HG02970 (cell line): Measurements from ENCODE around the gene LRRC43.

Source experiments
- ATAC-seq: cut with Tn5 transposase; IDR thresholded peaks from one replicate; pipeline ENCODE4 v1.9.1; 2021; ENCODE audit warnings: mild to moderate bottlenecking, moderate library complexity, moderate number of reproducible peaks; ENCODE audit not compliant: unreplicated experiment, low FRiP score

The LRRC43 gene

DNA sequence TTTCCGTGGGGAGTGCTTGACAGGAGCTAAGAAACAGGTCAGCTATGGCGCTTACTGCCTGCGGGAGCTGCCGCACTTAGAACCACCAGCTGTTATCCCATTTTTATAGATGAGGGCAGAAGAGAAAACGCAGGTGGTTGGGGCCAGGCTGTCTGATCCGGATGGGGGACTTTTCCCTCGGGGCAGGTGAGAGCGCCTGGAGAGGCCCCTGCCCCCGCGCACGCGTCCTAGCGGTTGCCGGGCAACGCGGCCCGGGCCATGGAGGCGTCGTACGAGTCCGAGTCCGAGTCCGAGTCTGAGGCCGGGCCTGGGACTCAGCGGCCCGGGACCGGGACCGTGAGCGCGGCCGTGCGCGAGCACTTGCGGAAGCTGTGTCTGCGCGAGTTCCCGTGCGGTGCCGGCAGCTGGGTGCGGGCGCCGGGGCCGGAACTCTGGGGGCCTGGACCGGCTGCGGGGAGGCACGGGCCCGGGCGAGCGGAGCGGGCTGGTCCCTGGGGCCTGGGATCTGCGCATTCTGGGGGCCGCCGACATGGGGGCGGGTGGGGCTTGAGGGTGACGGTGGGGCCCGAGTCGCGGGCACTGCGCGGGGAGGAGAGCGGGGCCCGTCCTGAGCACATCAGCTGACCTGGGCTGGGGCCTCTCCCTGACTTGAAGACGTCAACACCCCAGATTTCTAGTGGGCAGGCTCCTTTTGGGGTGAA, at the start of gene LRRC43:
Gene LRRC43 (plus strand): TSS at position 237 of the 701 bp plus-strand sequence. CDS start 22 bp downstream, at position 259.
- ATAC-seq, result no peak

GRCh38 chr12:122133192-122133950, 49.6 kb upstream of the LRRC43 start:
- ATAC-seq, result no peak

GRCh38 chr12:122135437-122136031, 47.4 kb upstream of the LRRC43 start:
- ATAC-seq, result no peak

GRCh38 chr12:122137229-122137628, 45.7 kb upstream of the LRRC43 start:
- no peak for ATAC-seq

DNA sequence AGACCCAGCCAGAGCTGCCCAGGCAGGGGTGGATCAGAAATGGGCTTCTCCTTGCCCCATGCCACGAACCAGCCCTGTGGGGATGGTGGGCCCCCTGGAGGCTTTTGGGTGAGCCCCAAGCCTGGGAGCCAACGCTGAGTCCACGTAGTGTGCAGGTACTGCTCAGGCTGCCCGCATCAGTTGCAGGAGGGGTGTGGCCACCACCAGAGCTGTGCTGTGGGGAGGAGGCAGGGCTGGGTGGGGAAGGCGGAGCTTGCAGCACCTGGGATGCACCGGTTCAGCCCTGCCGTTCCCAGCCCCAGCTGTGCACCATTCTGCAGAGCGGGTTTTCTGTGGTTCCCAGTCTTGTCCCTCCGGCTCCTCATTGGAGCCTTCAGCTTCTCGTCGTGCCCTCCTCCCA, 45.2 kb upstream of the LRRC43 start:
- no peak for ATAC-seq

- ATAC-seq, result no peak
Observed at GRCh38 chr12:122138181-122138580, 44.7 kb upstream of the LRRC43 start.

DNA sequence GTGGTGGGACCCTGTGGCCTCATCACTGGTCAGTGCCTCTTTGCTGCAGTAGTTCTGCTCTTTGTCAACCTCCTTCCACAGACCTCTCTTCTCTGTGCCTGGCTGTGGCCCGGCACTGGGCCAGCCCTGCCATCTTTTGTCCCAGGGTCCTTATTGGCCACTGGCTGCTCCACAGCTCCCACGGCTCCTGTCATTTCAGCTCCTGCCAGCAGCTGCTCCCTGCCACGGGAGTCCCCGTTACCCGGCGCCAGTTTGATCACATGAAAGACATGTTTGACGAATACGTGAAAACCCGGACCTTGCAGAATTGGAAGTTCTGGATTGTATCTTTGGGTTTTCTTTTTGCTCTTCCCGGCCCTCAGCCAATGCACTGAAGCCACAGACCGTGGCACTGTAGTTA, 44.3 kb upstream of the LRRC43 start:
- ATAC-seq, result no peak

DNA sequence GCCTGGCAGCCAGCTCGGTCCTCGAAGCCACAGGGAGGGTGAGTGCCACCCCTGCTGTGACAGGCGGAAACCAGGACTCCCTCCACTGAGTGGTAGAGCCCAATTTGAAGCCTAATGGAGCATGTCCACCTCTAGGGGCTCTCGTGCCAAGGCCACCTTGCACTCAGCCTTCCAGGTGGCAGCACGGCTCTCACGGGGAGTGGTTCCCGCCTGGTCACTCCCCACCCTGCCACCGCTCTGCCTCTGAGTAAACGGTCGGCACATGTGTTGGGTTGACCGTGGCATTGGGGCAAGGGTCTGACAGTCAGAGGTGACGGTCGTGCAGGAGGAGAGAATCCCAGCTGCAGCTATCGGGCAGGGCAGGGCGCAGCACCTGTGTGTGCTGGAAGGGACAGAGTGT, 43.7 kb upstream of the LRRC43 start:
- ATAC-seq, result no peak

DNA sequence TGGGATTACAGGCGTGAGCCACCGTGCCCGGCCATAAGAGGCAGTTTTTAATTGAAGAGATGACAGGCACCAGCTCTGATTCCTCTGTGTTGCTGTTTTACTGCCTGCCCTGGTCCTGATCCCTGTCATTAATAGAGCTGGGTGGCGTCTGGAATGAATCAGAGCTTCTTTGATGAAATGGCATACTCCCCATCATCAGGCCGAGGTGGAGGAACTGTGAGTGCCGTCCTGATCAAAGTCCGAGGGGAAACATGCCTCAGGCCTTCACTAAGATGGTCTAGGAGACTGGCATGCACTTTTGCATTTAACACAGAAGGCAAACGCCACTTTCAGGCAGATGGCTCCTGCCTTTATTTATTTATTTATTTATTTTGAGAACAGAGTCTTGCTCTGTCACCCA, 43.0 kb upstream of the LRRC43 start:
- no peak for ATAC-seq

DNA sequence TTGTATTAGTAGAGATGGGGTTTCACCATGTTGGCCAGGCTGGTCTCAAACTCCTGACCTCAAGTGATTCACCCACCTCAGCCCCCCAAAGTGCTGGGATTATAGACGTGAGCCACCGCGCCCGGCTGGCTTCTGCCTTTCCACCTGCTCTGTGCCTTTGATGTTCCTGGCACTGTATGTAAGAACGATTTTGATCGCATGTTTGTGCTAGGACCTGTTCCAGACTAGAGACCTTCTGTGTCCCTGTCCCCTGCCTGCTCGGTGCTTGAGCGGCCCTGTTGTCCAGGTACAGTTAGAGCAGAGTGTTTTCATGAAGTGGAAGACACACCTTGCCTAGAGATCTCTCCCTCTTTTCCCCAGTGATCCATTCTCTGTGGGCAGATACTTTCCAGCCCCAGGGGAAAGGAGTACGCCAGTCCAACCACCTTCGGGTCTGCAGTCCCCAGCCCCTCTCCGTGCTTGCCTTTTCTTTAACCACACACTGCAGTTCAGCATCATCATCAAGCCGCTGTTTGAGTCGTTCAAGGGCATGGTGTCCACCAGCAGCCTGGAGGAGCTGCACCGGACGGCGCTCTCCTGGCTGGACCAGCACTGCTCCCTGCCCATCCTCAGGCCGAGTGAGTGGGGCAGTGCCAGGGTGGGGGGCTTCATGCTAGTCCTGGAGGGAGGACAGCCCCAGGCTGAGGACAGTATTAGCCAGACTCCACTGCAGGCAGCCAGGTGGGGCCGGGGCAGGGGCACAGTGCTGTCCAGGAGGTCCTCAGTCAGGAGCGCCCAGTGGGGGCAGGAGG, 42.3 kb upstream of the LRRC43 start:
- ATAC-seq, result no peak

- ATAC-seq, result no peak
Observed at GRCh38 chr12:122141911-122142725, 40.8 kb upstream of the LRRC43 start.

- ATAC-seq, result no peak
Observed at GRCh38 chr12:122142857-122143256, 40.1 kb upstream of the LRRC43 start.

DNA sequence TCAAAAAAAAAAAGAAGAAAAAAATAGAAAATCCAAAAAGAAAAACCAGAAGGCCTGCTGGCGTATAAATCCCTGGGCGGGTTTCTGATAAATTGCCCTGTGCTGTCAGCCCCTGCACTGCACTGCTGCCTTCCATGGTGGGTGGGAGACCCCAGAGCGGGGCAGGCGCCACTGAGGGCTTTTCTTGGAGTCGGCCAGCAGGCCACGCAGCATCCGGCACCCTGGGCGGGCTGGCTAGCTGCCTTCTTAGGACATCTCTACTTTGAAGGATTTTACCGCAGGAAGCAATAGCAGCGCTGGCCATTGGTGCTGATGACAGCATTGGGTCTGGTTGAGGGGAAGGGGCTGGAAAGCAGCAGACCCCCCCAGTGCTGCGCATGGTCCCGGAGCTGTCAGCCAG, 38.0 kb upstream of the LRRC43 start:
- no peak for ATAC-seq

GRCh38 chr12:122145505-122146330, 37.2 kb upstream of the LRRC43 start:
- no peak for ATAC-seq

DNA sequence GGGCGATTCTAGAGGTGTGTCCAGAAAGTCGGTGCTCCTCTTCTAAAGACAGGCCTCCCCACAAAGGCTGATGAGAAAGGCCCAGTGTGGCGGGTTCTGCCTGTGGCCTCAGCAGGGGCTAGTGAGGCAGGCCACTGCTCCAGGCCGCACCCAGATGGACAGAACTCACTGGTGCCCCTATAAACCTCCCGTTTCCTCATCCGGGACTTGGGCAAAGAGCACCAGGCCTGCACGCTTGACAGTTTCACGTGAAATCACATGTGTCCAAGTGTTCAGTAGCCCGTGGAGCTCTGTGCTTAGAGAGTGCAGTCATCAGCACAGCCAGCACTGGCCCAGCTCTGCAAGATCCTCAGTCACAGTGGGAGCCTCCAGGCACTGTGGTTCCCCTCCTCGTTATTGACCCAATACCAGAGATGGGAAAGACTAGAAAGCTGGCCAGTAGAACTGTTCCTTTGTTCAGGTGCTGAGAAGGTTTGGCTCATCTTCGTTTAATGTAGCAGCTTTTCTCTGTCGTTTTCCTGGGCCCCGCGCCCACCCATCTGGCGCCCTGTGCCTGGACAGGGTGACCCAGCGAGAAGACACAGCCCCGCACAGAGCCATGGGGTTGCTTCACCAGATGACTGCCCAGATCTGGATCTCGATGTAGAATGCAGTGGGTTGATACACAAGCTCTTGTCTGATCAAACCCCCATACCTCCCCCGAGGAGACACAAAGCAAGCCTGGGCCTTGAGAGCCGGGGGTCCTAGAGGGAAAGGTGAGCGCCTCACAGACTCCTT, 35.2 kb upstream of the LRRC43 start:
- no peak for ATAC-seq

DNA sequence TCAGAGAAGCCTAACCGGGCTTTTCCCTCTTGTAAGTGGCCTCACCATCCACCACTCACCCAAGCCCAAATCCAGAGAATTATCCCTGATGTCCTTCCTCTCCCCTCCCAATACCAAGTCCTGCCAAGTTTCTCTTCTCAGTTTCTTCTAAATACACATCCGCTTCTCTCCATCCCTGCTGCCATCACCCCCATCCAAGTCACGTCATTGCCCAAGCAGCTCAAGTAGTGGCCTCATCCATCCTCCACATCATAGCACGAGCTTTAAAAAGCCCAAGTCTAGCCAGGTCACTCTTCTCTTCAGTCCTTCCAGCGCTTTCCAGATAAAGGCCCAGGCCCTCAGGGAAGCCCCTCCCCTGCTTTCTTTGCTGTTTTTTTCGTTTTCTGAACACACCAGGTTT, 34.3 kb upstream of the LRRC43 start:
- ATAC-seq, result no peak

DNA sequence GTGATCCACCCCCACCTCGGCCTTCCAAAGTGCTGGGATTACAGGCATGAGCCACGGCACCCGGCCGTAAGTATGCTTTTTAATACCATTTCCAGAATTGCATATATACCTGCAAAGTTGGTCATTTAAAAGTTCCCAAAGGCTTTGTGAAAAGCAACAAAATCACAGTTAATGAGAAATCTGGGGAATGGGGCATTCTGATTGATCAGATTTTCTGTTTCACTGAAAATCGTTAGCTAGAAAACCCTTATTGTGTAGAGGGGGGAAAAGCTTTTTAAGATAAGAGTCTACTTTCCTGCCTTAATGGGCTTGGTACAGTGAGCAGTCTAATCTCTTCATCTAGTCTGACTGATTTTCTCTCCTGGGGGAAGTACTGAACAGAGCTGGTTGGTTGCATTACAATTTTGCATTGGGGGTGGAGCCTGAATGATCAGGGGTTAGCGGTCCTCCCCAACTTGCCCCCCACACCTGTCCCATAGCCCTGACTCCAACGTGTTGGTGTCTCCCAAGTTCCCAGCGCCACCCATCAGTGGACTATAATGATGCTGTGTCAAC, 32.7 kb upstream of the LRRC43 start:
- ATAC-seq, result no peak

DNA sequence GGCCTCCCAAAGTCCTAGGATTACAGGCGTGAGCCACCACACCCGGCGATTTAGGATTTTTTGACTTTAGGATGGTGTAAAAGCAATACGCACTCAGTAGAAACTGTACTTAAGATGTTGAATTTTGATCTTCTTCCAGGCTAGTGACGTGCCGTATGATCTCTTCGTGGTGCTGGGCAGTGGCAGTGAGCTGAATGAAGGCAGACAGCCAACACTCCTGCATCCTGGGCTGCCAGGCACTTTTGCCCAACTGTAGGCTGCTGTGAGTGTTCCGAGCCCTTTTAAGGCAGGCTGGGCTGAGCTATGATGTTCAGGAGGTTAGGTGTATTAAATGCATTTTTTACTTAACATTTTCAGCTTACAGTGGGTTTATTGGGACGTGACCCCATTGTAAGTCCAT, 30.2 kb upstream of the LRRC43 start:
- no peak for ATAC-seq
